HG02870 (cell line): ENCODE measurements around the gene RUVBL1.

Source experiments
- ATAC-seq: cut with Tn5 transposase; IDR thresholded peaks from one replicate; pipeline ENCODE4 v1.9.1; 2021; ENCODE audit warnings: mild to moderate bottlenecking, moderate library complexity; ENCODE audit not compliant: unreplicated experiment

The RUVBL1 gene

GRCh38 chr3:128036119-128036518 is 87.5 kb downstream of the RUVBL1 start:
- no peak for ATAC-seq

GRCh38 chr3:128033102-128033501 is 90.5 kb downstream of the RUVBL1 start:
- ATAC-seq: no peak
